A549 treated with CpdA at 1 μM for 4 hours (cell line): ENCODE data around the gene NDRG4. TPM values are rescaled to one million over a fixed set of nuclear protein-coding genes. Genes with fewer than 3 reads are reported as not detected.

Experiments
- total RNA-seq: library from RNA; stranded (reverse); fragments of 200-300 nt; extraction: Qiagen RNA extraction; gene quantifications from 5 replicates; pipeline ENCODE4 v1.2.3, GENCODE V29; 2022; ENCODE audit warnings: low read depth

Gene NDRG4
- total RNA-seq = 25.9 to 41.4 TPM (median 29.3 TPM) in 5 replicates

GRCh38 chr16:58499615-58500351 is at the start of gene NDRG4:
NDRG4 (plus strand) TSS chr16:58500143; CDS start chr16:58500249, 106 bp downstream.

GRCh38 chr16:58515125-58515870 is 15.4 kb downstream of the NDRG4 start, which contains the start of gene SETD6:
SETD6 (plus strand) TSS chr16:58515517; CDS start chr16:58515538, 21 bp downstream.

Other genes with a start within 250 kb of the NDRG4 start
- not detected in 5 replicates for gene PRSS54, start 205.1 kb upstream of the NDRG4 start, total RNA-seq
- gene GINS3, start 107.7 kb upstream of the NDRG4 start, total RNA-seq = 22.7 to 24.8 TPM (median 23.5 TPM) in 5 replicates
- gene SETD6, start 15.4 kb downstream of the NDRG4 start, total RNA-seq = 11.8 to 17.0 TPM (median 14.8 TPM) in 5 replicates
- gene CNOT1, start 129.7 kb downstream of the NDRG4 start, total RNA-seq = 127 to 182 TPM (median 134 TPM) in 5 replicates
- gene SLC38A7, start 184.6 kb downstream of the NDRG4 start, total RNA-seq = 17.4 to 23.4 TPM (median 18.8 TPM) in 5 replicates
- gene GOT2, start 234.2 kb downstream of the NDRG4 start, total RNA-seq = 175 to 180 TPM (median 177 TPM) in 5 replicates